Spleen (tissue), 13 donors: ENCODE data around the gene KIF6. TPM values are rescaled to one million over a fixed set of nuclear protein-coding genes. Genes with fewer than 3 reads are reported as not detected.

Source experiments
- DNase-seq: peaks from one replicate; pipeline ENCODE4 v3.0.0-alpha.2; 2020
- H3K27ac ChIP-seq, 8 donors: fragments of 200-600 bp; sonication (generic) in 7 of 8; 1 replicate in 4 of 8; 2 replicates in 4 of 8; pipeline versions ENCODE4 v1.5.0 to v1.8.0; 2016 to 2021; ENCODE audit warnings: inconsistent platforms in 4 of 8, mild to moderate bottlenecking in 4 of 8, moderate library complexity in 1 of 8
- H3K27me3 ChIP-seq, 7 donors: fragments of 200-600 bp; sonication (generic) in 6 of 7; replicated peaks in 1 of 7; 1 replicate in 4 of 7; 2 replicates in 3 of 7; pipeline versions ENCODE4 v1.5.0 to v1.8.0; 2016 to 2021; ENCODE audit warnings: inconsistent platforms in 3 of 7, mild to moderate bottlenecking in 1 of 7
- H3K36me3 ChIP-seq, 6 donors: fragments of 200-600 bp; sonication (generic) in 5 of 6; 1 replicate in 4 of 6; 2 replicates in 2 of 6; pipeline versions ENCODE4 v1.5.0 to v1.8.0; 2016 to 2021; ENCODE audit warnings: inconsistent platforms in 2 of 6
- H3K4me1 ChIP-seq, 6 donors: fragments of 200-600 bp; sonication (generic) in 5 of 6; 1 replicate in 3 of 6; 2 replicates in 3 of 6; pipeline versions ENCODE4 v1.5.0 to v1.8.0; 2016 to 2021; ENCODE audit warnings: inconsistent platforms in 3 of 6
- H3K4me3 ChIP-seq, 8 donors: fragments of 200-600 bp; sonication (generic) in 7 of 8; 1 replicate in 4 of 8; 2 replicates in 4 of 8; pipeline versions ENCODE4 v1.5.0 to v1.8.0; 2016 to 2021; ENCODE audit warnings: inconsistent platforms in 4 of 8, mild to moderate bottlenecking in 4 of 8, moderate library complexity in 2 of 8
- H3K9me3 ChIP-seq, 8 donors: fragments of 200-600 bp; sonication (generic) in 7 of 8; 1 replicate in 4 of 8; 2 replicates in 4 of 8; pipeline versions ENCODE4 v1.5.0 to v1.8.0; 2016 to 2021; ENCODE audit warnings: inconsistent platforms in 4 of 8
- POLR2A ChIP-seq, 3 donors: fragments of 450-650 bp; IDR thresholded peaks; one replicate each; pipeline ENCODE4 v1.5.1; 2017; ENCODE audit warnings: antibody characterized with exemption in 3 of 3, mild to moderate bottlenecking in 1 of 3
- POLR2AphosphoS5 ChIP-seq, 3 donors: sonication (generic); formaldehyde crosslinking; IDR thresholded peaks; one replicate each; pipeline ENCODE4 v1.5.1; 2017; ENCODE audit warnings: antibody characterized with exemption in 3 of 3
- WGBS, 5 donors: extraction: QIAGEN DNeasy Blood & Tissue Kit in 3 of 5; methylation state at CpG; one replicate each; pipeline versions ENCODE4 v1.1.5 to v1.1.7; 2013 to 2018; 5-methylcytosine and 5-hydroxymethylcytosine counted together
- intact Hi-C: fragments of 100-400 bp; cut with DNase I; formaldehyde crosslinking; loops from one replicate; pipeline ENCODE4 v1.15.0; 2023; ENCODE audit warnings: low total_unique reads
- long read RNA-seq, 2 donors: transcript quantifications; one replicate each; lab custom pipeline, GENCODE V29; 2026
- polyA plus RNA-seq, 3 donors: library from polyadenylated mRNA; stranded (reverse); fragments of 200-250 nt; gene quantifications; one replicate each; pipeline ENCODE4 v1.2.1, GENCODE V29; 2013
- total RNA-seq, 7 donors: library from RNA; depleted of rRNA in 3 of 7; stranded (reverse); fragments of >200 nt in 3 of 7; fragmentation: NEBNext Ultra II Directional in 4 of 7; extraction: Animal tissue kit (Norgen Biotek cat#: 25700) in 4 of 7; gene quantifications; one replicate each; pipeline versions ENCODE4 v1.1.0 to v1.2.1, GENCODE V29; 2016 to 2021
- TF ChIP-seq, protein P1 (sequence below), 11 experiments: fragments of 200-600 bp in 7 of 11; fragments of 450-650 bp in 4 of 11; sonication (generic) in 4 of 11; IDR thresholded peaks in 8 of 11; conservative IDR thresholded peaks in 3 of 11; 1 replicate in 7 of 11; 2 replicates in 4 of 11; pipeline versions ENCODE4 v1.4.0 to v1.8.0; 2016 to 2021; ENCODE audit warnings: antibody characterized with exemption in 11 of 11, inconsistent platforms in 4 of 11, mild to moderate bottlenecking in 1 of 11
- donor health status: healthy with polysubstance abuse.
- donor health status: DM: no; HTN: no; CAD: no; lungs with moderate emphysema.
- donor health status: DM: no; HTN: no; CAD: no.
- donor health status: Bipolar disorder and iron deficiency.
- donor health status: healthy.
- donor health status: DM: no; HTN: no; CAD: no.
- donor health status: DM: yes; HTN: yes; CAD: no.

KIF6 gene, protein sequence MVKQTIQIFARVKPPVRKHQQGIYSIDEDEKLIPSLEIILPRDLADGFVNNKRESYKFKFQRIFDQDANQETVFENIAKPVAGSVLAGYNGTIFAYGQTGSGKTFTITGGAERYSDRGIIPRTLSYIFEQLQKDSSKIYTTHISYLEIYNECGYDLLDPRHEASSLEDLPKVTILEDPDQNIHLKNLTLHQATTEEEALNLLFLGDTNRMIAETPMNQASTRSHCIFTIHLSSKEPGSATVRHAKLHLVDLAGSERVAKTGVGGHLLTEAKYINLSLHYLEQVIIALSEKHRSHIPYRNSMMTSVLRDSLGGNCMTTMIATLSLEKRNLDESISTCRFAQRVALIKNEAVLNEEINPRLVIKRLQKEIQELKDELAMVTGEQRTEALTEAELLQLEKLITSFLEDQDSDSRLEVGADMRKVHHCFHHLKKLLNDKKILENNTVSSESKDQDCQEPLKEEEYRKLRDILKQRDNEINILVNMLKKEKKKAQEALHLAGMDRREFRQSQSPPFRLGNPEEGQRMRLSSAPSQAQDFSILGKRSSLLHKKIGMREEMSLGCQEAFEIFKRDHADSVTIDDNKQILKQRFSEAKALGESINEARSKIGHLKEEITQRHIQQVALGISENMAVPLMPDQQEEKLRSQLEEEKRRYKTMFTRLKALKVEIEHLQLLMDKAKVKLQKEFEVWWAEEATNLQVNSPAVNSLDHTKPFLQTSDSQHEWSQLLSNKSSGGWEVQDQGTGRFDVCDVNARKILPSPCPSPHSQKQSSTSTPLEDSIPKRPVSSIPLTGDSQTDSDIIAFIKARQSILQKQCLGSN
- total RNA-seq (under 1 TPM in 4 of 7 donors, not detected in 3; 0.10 to 0.75 (median 0.36) TPM), polyA plus RNA-seq (under 1 TPM; 0.16 to 0.24 (median 0.17) TPM)
- long read RNA-seq, donor 1 = 0 reads
- long read RNA-seq, donor 2 = 0 reads

DNA sequence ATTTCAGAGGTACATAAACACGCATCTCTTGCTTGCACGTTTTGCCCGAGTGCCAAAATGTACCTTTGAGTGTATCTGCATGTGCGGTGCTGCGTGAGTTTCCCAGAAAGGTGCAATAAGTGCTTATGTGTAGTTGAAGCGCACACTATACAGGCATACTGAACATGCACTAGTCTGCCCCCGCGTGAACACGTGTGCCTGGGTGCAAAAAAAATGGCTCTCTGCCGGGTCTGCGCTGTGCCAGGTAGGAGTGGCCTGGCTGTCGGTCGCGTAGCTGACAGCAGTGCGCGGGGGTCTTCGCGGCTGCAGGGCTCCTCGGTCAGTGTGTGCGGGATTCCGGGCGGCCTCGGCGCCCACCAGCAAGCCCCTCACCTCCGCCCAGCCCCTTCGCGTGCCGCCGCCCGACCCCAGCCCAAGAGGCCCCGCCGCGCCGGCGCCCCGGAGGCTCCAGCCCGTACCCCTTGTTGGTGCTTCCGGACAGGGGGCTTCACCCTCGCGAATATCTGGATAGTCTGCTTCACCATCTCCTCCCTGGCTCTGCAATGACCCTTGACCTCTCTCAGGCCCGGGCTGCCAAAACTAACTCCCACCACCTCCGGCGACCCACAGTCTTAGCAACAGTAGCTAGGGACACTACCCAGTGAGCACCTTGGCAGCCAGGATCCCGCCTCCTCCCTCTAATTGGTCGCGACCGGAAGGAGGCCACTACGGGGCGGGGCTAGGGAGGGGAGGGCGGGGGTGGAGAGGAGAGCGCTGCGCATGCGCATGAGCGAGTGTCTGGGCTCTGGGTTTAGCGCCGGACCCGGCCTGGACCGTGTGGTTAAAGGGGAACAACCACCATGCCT lies at the start of gene KIF6:
KIF6 (minus strand) TSS at position 622 of the 845 bp plus-strand sequence; CDS start at position 524, 98 bp downstream.
- peaks cover 0 to 17% (median 3%) of the 10 kb centered on the region in 6 donors for H3K4me1 ChIP-seq
- 4 to 9% (median 5%) methylated on average over 36 to 58 of the region's 58 CpGs for WGBS, 5 donors
- intact Hi-C loops = no loop called here
- H3K27me3 ChIP-seq = peaks cover 0 to 12% (median 0%) of the 10 kb centered on the region in 7 donors
- DNase-seq = peak; percentile 93
- H3K36me3 ChIP-seq = no peaks in the 10 kb centered on the region
- TF ChIP-seq POLR2AphosphoS5 (IDR thresholded peaks at IDR 0.05) (peak in 2 of 3 donors; percentile 31 to 45), POLR2A (IDR thresholded peaks at IDR 0.05) (no peak)
- TF ChIP-seq, protein P1, sequence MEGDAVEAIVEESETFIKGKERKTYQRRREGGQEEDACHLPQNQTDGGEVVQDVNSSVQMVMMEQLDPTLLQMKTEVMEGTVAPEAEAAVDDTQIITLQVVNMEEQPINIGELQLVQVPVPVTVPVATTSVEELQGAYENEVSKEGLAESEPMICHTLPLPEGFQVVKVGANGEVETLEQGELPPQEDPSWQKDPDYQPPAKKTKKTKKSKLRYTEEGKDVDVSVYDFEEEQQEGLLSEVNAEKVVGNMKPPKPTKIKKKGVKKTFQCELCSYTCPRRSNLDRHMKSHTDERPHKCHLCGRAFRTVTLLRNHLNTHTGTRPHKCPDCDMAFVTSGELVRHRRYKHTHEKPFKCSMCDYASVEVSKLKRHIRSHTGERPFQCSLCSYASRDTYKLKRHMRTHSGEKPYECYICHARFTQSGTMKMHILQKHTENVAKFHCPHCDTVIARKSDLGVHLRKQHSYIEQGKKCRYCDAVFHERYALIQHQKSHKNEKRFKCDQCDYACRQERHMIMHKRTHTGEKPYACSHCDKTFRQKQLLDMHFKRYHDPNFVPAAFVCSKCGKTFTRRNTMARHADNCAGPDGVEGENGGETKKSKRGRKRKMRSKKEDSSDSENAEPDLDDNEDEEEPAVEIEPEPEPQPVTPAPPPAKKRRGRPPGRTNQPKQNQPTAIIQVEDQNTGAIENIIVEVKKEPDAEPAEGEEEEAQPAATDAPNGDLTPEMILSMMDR (IDR thresholded peaks at IDR 0.05 in 8 of 11, conservative IDR thresholded peaks at IDR 0.05 in 3 of 11) = no peak
- peaks cover 0 to 4% (median 0%) of the 10 kb centered on the region in 8 donors for H3K9me3 ChIP-seq
- H3K27ac ChIP-seq = peak within 1 kb of the TSS in 3 of 8 donors; percentile 10 to 50 (median 13)
- H3K4me3 ChIP-seq = peak within 1 kb of the TSS; percentile 66 to 84 (median 72)

DNA sequence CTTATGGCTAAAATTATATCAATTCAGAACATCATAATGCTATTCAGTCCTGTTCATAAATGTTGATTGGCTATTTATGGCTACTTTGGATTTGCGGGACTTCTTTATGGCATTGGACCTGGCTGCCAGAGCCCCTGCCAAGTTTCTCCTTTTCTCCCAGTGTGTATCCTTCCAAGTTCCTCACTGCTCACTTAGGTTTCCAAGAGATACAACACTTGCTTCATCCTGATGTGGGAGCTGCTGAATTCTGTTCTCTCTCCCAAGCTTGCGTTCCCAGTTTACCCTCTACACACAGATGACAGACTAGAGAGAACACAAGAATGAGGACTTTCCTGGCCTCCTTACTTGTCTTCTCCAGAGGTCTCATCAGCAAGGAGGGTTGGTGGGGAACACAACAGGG lies 48.6 kb upstream of the KIF6 start:
- 94 to 100% (median 98%) methylated on average over 2 of the region's 2 CpGs for WGBS, 5 donors
- Histone ChIP-seq H3K4me3 (no peak overlapping the region), H3K36me3 (no peaks in the 10 kb centered on the region), H3K27ac (no peak overlapping the region), H3K9me3 (no peaks in the 10 kb centered on the region), H3K27me3 (peaks cover 0 to 11% (median 0%) of the 10 kb centered on the region in 7 donors), H3K4me1 (no peaks in the 10 kb centered on the region)
- TF ChIP-seq, protein P1 (IDR thresholded peaks at IDR 0.05 in 8 of 11, conservative IDR thresholded peaks at IDR 0.05 in 3 of 11) = no peak
- TF ChIP-seq POLR2AphosphoS5 (IDR thresholded peaks at IDR 0.05) (no peak), POLR2A (IDR thresholded peaks at IDR 0.05) (no peak)
- intact Hi-C loops = no loop called here
- DNase-seq = no peak

DNA sequence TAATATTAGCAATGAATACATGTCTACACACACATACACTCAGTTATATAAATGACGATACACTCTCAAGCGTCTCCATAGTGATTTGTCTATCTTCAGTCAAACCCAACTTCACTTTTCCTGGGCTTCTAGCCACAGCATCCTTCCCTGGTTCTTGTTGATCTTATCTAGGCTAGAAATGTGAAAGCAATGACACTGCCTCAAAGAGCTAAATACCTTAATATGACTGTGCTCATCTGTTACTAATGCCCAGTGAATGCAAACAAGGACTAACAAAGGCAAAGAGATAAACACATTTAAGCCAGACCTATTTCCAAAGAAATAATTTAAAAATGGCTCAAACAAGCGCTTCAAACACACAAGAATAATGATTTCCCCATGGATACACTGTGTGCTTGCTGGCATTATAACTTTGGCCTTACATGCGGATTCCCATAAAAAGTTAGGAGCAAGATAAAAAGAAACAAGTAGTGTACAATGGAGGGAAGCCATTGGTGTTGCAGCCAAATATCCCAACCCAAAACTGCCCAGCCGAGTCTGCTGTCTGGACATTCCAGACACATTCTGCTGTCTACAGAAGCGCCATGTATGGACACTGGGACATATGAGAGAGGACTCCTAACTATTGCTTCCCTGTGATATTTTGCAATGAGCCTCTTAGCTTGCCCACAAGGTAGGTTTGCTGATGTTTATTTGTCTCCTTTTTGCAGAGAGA lies 47.5 kb upstream of the KIF6 start:
- no peak overlapping the region for H3K27ac ChIP-seq
- H3K27me3 ChIP-seq = peaks cover 0 to 11% (median 0%) of the 10 kb centered on the region in 7 donors
- H3K9me3 ChIP-seq = no peaks in the 10 kb centered on the region
- no peak overlapping the region for H3K4me3 ChIP-seq
- H3K4me1 ChIP-seq = no peaks in the 10 kb centered on the region
- TF ChIP-seq POLR2A (IDR thresholded peaks at IDR 0.05) (no peak), POLR2AphosphoS5 (IDR thresholded peaks at IDR 0.05) (no peak)
- TF ChIP-seq, protein P1 (IDR thresholded peaks at IDR 0.05 in 8 of 11, conservative IDR thresholded peaks at IDR 0.05 in 3 of 11) = no peak
- DNase-seq = no peak
- intact Hi-C loops = no loop called here
- H3K36me3 ChIP-seq = no peaks in the 10 kb centered on the region
- 62 to 74% (median 68%) methylated on average over 6 of the region's 6 CpGs for WGBS, 5 donors
